Measurements from ENCODE around the gene DSTN.

The DSTN gene

GRCh38 chr20:17637413-17637780 is 67.5 kb downstream of the DSTN start:
- no peak for DNase-seq (ENCODE audit: low read depth in 2 of 2)

- no peak for DNase-seq (ENCODE audit: low read depth in 2 of 2)
These were observed 68.2 kb downstream of the DSTN start for GRCh38 chr20:17637985-17638640.

GRCh38 chr20:17638835-17639407 is 69.0 kb downstream of the DSTN start:
- no peak for DNase-seq (ENCODE audit: low read depth in 2 of 2)

- DNase-seq (ENCODE audit: low read depth in 2 of 2): no peak
These were observed 70.4 kb downstream of the DSTN start for GRCh38 chr20:17640146-17640874.

- no peak for DNase-seq (ENCODE audit: low read depth in 2 of 2)
These were observed 71.1 kb downstream of the DSTN start for GRCh38 chr20:17640875-17641378.

- no peak for DNase-seq (ENCODE audit: low read depth in 2 of 2)
These were observed 71.7 kb downstream of the DSTN start for GRCh38 chr20:17641520-17641964.

GRCh38 chr20:17641993-17642392 is 72.1 kb downstream of the DSTN start:
- no peak for DNase-seq (ENCODE audit: low read depth in 2 of 2)

- DNase-seq (ENCODE audit: low read depth in 2 of 2): no peak
These were observed 72.8 kb downstream of the DSTN start for GRCh38 chr20:17642404-17643269.

GRCh38 chr20:17643531-17644188 is 73.8 kb downstream of the DSTN start:
- no peak for DNase-seq (ENCODE audit: low read depth in 2 of 2)

- DNase-seq (ENCODE audit: low read depth in 2 of 2): no peak
These were observed 74.6 kb downstream of the DSTN start for GRCh38 chr20:17644451-17644850.

GRCh38 chr20:17645010-17645409 is 75.1 kb downstream of the DSTN start:
- no peak for DNase-seq (ENCODE audit: low read depth in 2 of 2)

GRCh38 chr20:17645546-17646208 is 75.8 kb downstream of the DSTN start:
- DNase-seq (ENCODE audit: low read depth in 2 of 2): no peak

GRCh38 chr20:17646209-17646960 is 76.5 kb downstream of the DSTN start:
- DNase-seq (ENCODE audit: low read depth in 2 of 2): no peak

GRCh38 chr20:17646961-17647301 is 77.1 kb downstream of the DSTN start:
- no peak for DNase-seq (ENCODE audit: low read depth in 2 of 2)

GRCh38 chr20:17647391-17648314 is 77.8 kb downstream of the DSTN start:
- no peak for DNase-seq (ENCODE audit: low read depth in 2 of 2)

- DNase-seq (ENCODE audit: low read depth in 2 of 2): no peak
These were observed 78.4 kb downstream of the DSTN start for GRCh38 chr20:17648315-17648646.

- no peak for DNase-seq (ENCODE audit: low read depth in 2 of 2)
These were observed 79.2 kb downstream of the DSTN start for GRCh38 chr20:17648791-17649730.

Data from activated CD8-positive, alpha-beta memory T cell treated with anti-CD3 and anti-CD28 coated beads for 4 hours (primary cell).